ENCODE data around the gene NRG3.
"Not testable (repeated sequence)": the region's sequence is repeated elsewhere in the genome, so short reads cannot be mapped to it uniquely, and the experiment has no call there.

Gene NRG3

GRCh38 chr10:82982110-82982608, 1107.2 kb downstream of the NRG3 start:
- no peak for DNase-seq (ENCODE audit: low read depth in 2 of 2)

- no peak for DNase-seq (ENCODE audit: low read depth in 2 of 2)
Measured at GRCh38 chr10:82986216-82986615, 1111.2 kb downstream of the NRG3 start.

- not testable (repeated sequence) for DNase-seq (ENCODE audit: low read depth in 2 of 2)
Measured at GRCh38 chr10:83006479-83006878, 1131.5 kb downstream of the NRG3 start.

GRCh38 chr10:83007510-83007909, 1132.5 kb downstream of the NRG3 start:
- DNase-seq (ENCODE audit: low read depth in 2 of 2): no peak

- DNase-seq (ENCODE audit: low read depth in 2 of 2): no peak
Measured at GRCh38 chr10:83012866-83013265, 1137.9 kb downstream of the NRG3 start.

- no peak for DNase-seq (ENCODE audit: low read depth in 2 of 2)
Measured at GRCh38 chr10:83017076-83017867, 1142.3 kb downstream of the NRG3 start.

GRCh38 chr10:83023662-83024061, 1148.7 kb downstream of the NRG3 start:
- DNase-seq (ENCODE audit: low read depth in 2 of 2): no peak
